Measurements from ENCODE around the gene HSD11B2.

DNA sequence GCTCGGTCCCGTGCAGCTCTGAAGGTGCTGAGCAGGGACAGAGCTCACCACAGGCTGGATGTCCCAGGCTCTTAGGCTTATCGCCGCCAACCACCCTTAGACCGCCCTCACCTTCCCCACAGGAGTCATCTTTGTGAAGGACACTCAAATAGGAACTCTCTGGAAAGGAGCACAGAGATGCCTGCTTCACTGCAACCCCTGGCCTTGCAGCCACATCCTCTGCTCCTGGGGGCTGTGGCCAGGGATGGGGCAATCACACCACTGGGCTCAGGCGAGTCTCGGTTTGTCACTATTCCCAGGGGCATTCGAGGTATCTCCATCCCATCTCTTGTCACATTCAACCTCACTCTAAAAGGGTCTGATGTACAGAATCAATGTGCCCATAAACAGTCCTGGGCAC is 25.6 kb upstream of the HSD11B2 start:
- TF ChIP-seq, protein P1, sequence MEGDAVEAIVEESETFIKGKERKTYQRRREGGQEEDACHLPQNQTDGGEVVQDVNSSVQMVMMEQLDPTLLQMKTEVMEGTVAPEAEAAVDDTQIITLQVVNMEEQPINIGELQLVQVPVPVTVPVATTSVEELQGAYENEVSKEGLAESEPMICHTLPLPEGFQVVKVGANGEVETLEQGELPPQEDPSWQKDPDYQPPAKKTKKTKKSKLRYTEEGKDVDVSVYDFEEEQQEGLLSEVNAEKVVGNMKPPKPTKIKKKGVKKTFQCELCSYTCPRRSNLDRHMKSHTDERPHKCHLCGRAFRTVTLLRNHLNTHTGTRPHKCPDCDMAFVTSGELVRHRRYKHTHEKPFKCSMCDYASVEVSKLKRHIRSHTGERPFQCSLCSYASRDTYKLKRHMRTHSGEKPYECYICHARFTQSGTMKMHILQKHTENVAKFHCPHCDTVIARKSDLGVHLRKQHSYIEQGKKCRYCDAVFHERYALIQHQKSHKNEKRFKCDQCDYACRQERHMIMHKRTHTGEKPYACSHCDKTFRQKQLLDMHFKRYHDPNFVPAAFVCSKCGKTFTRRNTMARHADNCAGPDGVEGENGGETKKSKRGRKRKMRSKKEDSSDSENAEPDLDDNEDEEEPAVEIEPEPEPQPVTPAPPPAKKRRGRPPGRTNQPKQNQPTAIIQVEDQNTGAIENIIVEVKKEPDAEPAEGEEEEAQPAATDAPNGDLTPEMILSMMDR (IDR thresholded peaks at IDR 0.05; ENCODE audit: low read length), result no peak
- TF ChIP-seq EZH2 (IDR thresholded peaks at IDR 0.05; ENCODE audit: borderline replicate concordance, low read length), result no peak
